Measurements from ENCODE around the gene CTXN3.

CTXN3 gene

DNA sequence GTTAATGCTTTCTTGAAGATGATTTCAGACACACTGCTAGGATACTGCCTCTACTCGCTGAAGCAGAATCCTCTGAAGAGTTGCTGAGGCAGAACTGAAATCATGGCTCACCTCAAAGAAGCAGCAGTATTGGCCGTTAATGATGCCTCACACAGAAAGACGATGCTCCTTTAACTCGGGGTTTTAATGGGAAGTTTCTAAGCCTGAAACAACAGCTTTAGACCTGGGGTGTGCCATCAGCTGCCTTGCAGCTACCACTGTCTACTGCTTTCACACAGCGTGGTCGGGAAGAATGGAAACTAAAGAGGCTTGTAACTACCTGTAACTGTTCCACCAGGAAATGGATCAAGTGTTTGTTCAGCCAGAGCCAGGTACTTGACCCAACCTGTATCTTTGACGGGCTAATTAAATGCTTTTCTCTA, at the start of gene CTXN3:
Gene CTXN3, plus strand, starts transcription at position 65 of the 422 bp plus-strand sequence. CDS start 8,440 bp downstream, outside the sequence.
- DNase-seq (ENCODE audit: low spot score) = no peak

DNA sequence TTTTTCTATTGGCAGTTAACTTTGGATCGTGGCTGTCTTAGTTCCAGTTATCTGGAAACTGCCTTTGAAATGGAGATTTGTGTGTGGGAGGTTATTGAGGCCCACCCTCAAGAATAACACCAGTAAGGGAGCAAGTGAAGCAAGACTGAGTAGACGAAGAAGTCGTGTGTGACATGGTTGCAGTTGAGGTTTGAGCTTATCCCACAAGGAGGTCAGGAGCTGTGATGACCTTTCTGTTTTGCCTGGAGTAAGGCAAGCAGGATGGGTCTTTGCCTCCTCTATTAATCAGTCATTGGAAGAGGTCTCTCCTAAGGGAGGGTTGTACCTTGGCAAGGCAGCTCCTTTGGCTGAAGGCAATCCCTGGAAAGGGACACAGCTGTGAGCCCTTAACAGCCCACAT, 49.6 kb upstream of the CTXN3 start:
- DNase-seq (ENCODE audit: low spot score) = no peak

DNA sequence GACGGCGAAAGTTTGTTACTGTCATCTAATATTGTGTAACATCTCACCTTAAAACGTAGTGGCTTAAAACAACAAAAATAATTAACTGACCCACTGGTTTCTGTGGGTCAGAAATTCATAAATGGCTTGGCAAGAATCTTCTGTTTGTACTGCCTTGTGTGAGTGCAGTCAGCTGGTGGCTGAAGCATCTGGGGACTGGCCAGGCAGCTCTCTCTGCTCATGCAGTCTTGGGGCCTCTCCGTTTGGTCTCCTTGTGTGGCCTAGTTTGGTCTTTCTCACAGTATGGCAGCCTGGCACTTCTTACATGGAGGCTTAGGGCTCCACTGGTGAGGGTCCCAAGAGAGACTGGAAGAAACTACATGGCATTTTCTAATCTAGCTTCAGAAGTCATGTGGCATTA, 49.0 kb upstream of the CTXN3 start:
- DNase-seq (ENCODE audit: low spot score) = no peak

DNA sequence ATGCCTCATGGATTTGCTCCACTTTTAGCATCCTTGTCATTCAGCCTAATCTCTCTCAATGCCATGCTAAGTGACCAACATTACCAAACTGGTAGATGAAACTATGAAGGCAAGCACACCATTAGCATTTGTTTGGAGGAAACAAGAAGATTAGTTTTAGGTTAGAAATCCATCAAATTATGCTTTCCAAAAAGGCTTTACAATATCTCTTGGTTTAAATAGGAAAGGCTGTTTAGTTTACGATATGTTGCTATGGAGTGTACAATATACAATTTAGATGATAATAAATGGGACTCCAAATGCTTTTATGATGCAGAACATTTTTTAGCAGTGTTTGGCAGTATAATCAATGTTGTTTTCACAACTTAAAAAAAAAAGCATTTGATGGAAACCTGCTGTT, 47.8 kb upstream of the CTXN3 start:
- no peak for DNase-seq (ENCODE audit: low spot score)

DNA sequence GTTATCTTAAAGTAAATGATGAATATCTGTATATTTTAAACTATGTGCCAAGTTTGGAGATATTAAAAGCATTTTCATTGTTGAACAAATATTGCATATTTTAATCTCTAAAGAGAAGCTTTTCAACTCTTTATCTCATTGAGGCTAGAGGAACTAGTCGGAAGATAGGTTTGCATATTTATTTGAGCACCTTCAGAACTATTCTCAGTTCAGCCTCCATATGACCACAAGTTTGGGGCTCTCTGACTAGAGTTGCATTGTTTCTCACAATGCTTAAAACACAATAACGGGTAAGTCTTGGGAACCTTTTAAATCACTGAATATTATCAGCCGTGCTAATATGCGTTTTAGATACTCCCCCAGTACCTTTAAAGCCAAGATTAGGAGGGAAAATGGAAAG, 47.3 kb upstream of the CTXN3 start:
- DNase-seq (ENCODE audit: low spot score) = no peak

DNA sequence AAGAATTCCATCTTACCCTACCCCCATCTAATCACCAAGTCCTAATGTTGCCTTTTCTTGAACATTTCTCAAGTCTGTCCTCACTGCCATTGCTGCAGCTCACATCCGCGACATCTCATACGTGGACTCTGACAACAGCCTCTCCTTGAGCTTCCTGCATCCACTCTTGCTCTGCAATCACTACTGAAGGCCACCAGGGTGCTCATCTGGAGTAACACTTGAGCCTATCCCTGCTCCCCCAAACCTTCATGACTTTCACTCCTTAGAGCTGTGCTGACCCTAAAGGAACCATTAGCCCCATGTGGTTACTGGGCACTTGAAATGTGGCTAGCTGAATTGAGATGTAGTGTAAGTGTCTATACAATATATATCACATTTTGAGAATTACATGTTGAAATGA, 46.4 kb upstream of the CTXN3 start:
- no peak for DNase-seq (ENCODE audit: low spot score)

DNA sequence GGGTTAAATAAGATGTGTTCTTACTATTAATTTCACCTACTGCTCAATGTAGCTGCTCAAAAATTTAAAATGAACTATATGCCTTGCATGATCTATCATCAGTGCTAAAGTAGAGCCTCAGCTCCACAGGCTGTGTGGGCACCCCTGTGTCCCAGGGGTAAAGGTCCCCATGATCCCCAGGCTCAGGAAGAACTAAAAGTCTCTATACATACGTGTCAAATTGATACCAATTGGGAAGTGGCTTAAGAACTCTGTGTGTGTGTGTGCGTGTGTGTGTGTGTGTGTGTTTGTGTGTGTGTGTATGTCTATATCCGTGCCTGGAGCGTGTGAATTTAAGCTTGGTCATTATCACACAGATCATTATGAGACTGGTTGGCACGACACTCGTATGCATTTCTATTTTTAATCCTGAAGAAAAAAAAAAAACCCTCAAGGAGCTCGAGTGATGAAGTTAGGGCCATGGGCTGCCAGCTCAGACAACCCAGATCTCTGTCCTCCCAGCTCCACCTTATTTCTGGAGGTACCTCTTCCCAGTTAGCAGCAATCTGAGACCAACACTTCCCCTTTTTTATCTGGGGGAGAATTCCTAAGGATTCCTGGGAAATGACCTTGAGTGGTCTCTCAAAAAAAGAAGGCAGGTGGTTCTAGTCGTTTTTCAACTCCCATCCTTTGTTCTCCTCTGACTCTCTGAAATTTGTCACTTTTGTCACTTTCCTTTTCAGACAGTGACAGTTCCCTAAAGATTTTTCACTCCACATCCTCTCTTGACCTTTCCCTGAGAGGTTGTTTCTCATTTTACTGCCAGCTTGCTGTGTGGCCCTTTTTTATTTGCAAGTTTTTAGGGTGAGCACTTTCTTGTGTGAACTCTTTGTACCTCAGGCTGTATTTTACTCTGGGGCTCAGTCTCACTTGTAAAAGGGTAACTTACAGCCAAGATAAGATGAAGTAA, 45.7 kb upstream of the CTXN3 start:
- no peak for DNase-seq (ENCODE audit: low spot score)

DNA sequence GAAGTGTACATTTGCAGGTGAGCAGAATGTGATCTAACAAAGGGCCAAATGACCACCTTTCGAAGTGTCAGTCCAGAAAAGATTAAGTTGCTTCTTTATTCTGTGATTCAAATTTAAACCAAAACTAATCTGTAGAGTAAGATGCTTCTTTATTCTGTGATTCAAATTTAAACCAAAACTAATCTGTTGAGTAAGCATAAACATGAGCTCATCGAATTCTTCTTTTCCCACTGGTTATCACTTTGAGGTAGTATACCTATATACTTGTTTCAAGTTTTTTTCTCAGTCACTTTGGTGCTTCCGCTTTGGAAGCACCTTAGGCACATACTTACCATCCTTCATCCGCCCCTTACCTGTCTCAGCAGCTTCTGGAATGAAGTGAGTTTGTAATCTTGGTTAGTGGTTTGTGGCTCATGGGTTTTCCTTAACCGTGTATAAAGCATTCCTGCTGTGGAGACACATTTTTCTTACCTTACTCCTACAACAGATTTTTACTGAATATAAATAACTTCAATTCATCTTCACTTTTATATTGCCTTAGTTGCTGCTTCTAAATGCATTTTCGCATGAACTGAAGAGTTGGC, 40.7 kb upstream of the CTXN3 start:
- DNase-seq (ENCODE audit: low spot score) = no peak

DNA sequence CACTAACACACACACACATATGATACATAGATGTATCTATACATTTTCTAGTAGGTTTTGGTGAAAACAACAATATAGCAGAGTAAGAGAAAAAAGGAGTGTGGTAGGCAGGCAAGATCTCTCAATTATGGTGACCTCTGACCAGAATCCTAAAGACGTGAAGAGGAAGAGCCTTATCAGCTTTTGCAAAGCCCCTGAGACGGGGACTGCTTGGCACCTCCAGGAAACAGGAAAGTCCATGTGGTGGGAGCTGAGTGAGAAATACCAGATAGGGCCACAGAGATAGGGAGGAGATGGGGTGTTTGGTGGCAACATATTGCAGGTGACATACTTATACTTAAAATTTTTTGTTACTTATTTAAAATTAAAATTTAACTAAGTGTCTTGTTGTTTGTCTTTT, 39.9 kb upstream of the CTXN3 start:
- no peak for DNase-seq (ENCODE audit: low spot score)

DNA sequence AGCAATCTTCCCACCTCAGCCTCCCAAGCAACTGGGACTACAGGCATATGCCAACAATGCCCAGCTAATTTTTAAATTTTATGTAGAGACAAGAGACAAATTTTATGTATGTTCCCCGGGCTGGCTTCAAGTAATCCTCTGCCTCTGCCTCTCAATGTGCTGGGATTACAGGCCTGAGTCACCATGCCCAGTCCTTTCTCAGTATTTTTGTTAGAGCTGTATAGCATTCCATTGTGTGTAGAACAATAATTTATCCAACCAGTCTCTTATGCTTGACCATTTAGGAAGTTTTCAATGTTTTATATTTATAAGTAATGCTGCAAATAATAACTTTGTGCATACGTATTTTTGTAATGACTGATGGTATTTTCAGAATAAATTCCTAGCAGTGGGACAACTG, 38.9 kb upstream of the CTXN3 start:
- DNase-seq (ENCODE audit: low spot score) = no peak

DNA sequence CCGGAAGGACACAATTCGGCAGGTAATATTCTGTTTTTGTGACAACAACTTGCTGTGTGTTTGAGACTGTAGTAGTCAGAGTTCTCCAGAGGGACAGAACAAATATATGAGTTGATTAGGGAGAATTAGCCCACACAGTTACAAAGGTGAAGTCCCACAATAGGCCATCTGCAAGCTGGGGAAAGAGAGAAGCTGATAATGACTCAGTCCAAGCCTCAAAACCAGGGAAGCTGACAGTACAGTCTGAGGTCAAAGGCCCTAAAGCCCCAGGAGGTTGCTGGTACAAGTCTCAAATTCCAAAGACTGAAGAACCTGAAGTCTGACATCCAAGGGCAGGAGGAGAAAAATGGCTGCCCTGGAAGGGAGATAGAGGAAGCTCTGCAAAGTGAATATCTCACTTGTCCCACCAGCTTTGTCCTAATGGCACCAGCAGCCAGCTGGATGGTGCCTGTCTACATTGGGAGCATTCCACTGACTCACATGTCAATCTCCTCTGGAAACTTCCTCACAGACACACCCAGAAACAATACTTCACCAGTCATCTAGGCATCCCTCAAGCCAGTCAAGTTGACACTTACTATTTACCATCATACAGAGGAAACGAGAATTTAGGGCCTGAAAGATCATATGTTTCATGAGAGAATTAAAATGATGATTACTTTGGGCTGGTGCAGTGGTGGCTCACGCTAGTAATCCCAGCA, 36.3 kb upstream of the CTXN3 start:
- DNase-seq (ENCODE audit: low spot score) = no peak

DNA sequence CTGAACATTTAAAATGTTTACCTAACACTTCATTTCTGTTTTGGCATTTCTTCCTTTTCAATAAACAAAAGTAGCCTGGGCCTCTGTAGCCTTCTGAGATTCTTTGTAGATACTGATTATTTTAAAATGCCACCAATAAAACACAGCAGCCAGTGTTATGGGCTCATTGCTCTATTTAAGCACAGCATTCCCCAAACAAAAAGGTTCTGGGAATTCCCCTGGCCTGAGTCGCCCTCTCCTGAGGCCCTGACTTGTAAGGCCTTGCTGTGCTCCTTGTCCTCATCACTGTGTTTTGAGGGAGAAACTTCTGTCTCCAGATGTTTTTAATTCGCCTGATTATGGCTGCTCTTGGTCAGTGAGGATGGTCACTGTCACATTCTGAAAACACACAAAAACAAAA, 33.0 kb upstream of the CTXN3 start:
- no peak for DNase-seq (ENCODE audit: low spot score)

DNA sequence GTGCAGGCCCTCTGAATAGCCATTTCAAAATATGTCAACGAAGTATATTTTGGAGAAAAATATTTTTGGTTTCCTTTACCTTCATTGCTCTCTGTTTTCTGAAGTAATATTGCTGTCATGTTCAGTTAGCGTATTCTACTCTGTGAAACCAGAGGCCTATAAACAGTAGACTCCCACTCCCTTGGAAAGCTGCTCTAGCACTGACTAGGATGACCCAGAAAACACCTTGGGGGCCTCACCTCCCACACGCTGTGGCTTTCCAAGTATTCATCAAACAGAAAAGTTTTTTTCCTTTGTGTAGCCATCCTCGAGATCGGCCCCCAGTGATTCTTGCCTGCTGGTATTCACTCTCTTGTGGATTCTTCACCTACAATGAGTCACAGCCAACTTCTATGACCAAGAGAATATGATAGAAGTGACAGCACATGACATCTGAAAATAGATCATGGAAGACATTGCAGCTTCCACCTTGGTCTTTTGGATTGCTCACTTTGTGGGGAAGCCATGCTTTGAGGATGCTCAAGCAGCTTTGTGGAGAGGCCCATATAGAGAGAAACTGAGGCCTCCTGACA, 28.9 kb upstream of the CTXN3 start:
- no peak for DNase-seq (ENCODE audit: low spot score)

DNA sequence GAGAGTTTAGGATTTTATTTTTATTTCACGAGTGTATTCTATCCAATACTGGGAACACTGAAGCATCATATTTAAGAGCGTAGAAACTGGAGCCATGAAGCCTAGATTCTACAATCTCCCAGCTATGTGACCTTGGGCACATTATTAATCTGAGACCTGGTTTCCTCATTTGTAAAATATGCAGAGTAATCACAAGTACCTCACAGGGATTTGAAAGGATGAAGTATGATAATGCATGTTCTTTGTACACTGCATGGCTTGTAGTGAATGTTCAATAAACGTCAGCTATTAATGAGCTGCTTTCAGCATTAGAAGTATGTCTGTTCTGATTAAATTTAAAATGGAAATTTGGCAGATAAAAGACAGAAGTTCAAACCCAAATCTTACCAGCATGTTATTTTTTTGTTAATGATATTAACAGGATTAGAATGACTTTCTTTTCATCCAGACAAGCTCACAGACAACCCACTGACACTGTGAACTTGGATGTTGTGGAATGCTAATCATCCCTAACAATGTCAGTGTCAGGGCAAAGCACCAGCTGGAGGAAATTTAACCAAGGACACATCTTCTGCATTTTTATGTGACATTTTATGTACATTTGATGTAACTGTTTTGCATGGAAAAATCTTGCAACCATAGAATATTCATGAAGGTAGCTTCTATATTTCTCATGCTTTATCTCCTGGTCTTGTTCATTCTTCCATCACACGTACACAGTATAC, 27.1 kb upstream of the CTXN3 start:
- no peak for DNase-seq (ENCODE audit: low spot score)

DNA sequence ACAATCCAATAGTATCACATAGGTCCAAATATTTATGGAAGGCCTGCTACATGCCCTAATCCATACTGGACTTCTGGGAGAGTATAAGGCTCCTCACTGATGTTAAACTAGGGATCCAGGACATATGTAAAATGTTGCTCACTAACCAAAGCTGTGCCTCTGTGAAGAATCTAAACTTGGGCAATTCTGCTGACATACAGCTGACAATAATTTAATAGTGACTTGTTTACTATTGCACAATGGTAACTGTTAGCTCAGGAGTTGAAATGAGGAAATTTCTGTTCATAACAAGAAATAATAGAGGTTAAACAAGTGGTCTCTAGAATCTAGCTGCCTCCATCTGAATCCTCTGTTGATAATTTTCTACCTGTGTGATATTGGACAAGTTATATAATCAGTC, 14.9 kb upstream of the CTXN3 start:
- no peak for DNase-seq (ENCODE audit: low spot score)

DNA sequence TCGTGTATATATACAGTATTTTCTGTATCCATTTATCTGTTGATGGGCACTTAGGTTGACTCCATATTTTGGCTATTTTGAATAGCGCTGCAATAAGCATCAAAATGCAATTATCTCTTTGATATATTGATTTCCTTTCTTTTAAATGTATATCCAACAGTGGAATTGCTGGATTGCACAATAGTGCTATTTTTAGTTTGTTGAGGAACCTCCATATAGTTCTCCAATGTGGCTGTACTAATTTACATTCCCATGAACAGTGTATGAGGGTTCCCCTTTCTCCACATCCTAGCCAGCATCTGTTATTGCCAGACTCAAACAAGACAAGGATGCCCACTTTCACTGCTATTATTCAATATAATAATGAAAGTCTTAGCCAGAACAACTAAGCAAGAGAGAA, 9.1 kb upstream of the CTXN3 start:
- no peak for DNase-seq (ENCODE audit: low spot score)

DNA sequence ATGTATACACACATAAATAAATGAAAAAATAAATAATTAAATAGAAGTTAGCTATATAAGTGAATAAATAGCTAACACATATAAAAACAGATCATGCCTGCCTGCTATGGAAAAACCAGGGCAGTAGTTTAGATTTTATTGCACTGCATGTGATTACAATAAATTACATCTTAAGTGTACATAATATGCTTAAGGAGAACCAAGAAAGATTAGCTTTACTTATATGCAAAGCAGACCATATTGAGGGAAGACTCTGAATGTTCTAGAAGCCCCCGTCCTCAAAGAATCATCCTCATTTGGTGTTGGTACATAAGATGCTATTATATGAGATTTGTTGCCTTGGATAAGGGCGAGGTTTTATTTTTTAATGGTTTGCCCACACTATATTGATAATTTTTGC, 5.9 kb upstream of the CTXN3 start:
- no peak for DNase-seq (ENCODE audit: low spot score)

DNA sequence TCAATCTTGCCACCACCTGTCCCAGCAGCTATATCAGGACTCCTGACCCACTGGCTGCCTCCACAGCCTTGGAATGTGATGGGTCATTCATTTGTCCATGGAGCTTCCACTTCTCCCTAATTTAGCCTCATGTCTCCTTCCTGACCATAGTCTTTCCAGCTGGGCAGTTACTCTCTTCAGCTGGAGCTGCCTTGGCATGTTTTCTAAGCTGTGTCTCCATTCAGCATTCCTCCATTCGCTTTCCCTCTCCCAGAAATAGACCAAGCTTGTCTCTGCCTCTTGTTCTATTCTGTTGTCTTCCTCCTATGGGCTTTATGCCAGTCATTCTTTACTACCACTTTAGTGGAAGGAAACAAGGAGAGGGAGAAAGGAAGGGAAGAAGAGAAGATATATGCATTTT, 5.3 kb upstream of the CTXN3 start:
- DNase-seq (ENCODE audit: low spot score) = no peak

DNA sequence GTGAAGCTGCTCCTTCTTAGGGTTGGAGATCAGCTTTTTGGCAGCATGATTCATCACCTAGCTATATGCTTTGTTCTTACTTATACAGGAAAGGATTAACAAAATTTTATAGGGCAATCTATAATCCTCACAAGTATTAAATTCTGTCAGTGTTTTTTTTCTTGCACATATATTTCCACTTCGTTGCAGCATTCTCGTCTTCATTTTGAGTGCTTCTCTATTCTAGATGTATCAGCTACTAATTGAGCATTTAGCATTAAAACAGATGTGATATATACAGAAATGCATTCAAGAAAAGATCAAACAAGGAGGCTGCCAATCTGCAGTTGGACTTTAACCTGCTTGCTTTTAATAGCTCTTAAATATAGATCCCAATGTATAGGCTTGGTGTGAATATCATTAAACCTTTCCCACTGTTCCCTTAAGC, 3.6 kb upstream of the CTXN3 start:
- DNase-seq (ENCODE audit: low spot score) = no peak

DNA sequence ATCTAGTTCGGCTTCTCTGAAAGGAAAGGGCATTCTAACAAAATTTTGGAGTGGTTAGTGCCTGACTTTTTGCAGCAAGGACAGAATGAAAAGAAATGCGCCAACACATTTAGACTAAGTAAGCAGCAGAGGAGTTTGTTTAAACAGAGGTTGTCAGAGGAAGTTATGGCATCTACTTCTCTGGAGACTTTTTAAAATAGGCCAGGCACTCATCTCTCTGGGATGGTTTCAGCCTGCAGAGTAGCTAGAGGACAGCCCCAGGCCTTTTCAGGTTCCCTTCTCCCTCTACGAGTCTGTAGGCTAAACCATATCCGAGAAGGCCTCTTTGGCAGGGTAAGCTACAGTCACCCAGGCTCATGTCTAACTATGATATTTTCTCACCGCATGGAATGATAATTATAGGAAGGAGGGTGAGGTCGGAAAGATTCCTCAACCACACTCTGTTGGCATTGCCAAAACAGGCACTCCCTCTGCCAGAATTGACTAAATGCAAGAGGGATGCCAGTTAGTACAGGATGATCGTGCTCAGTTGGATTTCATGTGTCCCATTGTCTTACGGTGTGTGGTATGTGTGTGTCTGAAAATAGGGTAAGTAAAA, 1.4 kb upstream of the CTXN3 start:
- no peak for DNase-seq (ENCODE audit: low spot score)

DNA sequence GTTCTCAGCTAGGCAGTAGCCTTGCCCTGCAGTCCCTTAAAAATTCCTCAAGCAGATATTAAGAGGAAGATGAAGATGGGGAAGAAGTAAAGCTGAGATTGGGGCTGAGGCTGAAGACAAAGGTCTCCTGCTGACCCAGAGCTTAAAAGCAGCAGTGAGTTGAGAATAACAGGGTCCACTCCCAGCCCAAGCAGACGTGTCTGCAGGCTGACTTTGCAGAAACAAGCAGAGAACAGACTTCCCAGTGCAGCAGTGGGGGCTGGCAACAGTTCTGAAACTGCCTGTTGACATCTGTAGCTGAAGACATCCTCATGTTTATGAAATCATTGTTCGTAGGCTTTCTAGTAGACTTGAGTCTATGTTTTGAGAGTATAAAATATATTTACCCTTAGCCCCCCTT, 1.1 kb downstream of the CTXN3 start:
- DNase-seq (ENCODE audit: low spot score) = no peak

DNA sequence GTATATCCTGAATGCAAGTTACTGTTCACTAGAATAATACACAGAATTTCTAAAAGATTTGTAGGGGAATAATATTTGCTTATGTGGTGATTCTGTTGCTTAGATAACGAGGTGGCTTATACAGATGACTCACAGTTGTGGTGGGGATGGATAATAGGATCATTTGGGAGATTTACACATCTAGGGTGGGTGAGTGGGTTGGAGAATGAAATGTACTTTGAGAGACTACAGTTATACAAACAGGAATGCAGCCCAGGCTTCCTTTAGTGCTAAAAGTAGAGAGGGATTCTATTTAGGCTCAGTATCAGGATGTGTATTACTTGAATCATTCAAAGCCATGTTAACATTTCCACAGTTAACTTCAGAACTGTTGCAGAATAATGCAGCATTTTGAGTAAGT, 1.8 kb downstream of the CTXN3 start:
- no peak for DNase-seq (ENCODE audit: low spot score)

Data from HuH-7 (cell line).